IMR-90 (cell line): ENCODE data around the gene LTB4R. TPM values are rescaled to one million over a fixed set of nuclear protein-coding genes. Genes with fewer than 3 reads are reported as not detected.

Experiments
- ATAC-seq: fragments of 200-7000 bp; cut with Tn5 transposase; 2 replicates; pipeline ENCODE4 v1.9.1; 2020; ENCODE audit warnings: low read depth, mild to moderate bottlenecking, moderate library complexity
- BruUV-seq: library from RNA; stranded (reverse); fragments of 400-500 nt; replicated peaks from 2 replicates; lab custom pipeline; 2021; lab: Mats Ljungman, UMichigan
- CTCF ChIA-PET: fragments of 300-600 bp; formaldehyde crosslinking; extraction: SDS; loops from one replicate; lab custom pipeline; 2021; ENCODE audit warnings: antibody characterized with exemption; lab: Yijun Ruan, JAX
- POLR2A ChIA-PET: fragments of 300-600 bp; sonication (Branson Sonifier 250); formaldehyde crosslinking; loops from one replicate; lab custom pipeline; 2022; ENCODE audit warnings: antibody characterized with exemption; ENCODE audit not compliant: unreplicated experiment; lab: Charles Lee
- DNase-seq: peaks from one replicate; pipeline ENCODE4 v3.0.0; 2013
- H2AFZ ChIP-seq: replicated peaks from 2 replicates; pipeline ENCODE3; 2013; ENCODE audit warnings: low read length, mild to moderate bottlenecking; ENCODE audit not compliant: poor library complexity
- H2AK5ac ChIP-seq: 2 replicates; pipeline ENCODE4 v1.6.1; 2013; ENCODE audit warnings: low read depth, low read length, inconsistent platforms
- H2AK9ac ChIP-seq: replicated peaks from 2 replicates; pipeline ENCODE3; 2013; ENCODE audit warnings: mild to moderate bottlenecking, low read depth, low read length, moderate library complexity; ENCODE audit not compliant: poor library complexity
- H2BK120ac ChIP-seq: 2 replicates; pipeline ENCODE4 v1.6.1; 2013; ENCODE audit warnings: low read depth, low read length, inconsistent platforms
- H2BK15ac ChIP-seq: 3 replicates; pipeline ENCODE4 v1.6.1; 2013; ENCODE audit warnings: low read depth, low read length, inconsistent platforms
- H2BK20ac ChIP-seq: 2 replicates; pipeline ENCODE4 v1.6.1; 2013; ENCODE audit warnings: low read depth, mild to moderate bottlenecking, inconsistent platforms, low read length, moderate library complexity
- H2BK5ac ChIP-seq: 2 replicates; pipeline ENCODE4 v1.6.1; 2013; ENCODE audit warnings: mild to moderate bottlenecking, low read depth, low read length, inconsistent platforms; ENCODE audit not compliant: poor library complexity, severe bottlenecking
- H3K14ac ChIP-seq: replicated peaks from 2 replicates; pipeline ENCODE4 v1.6.1; 2013; ENCODE audit warnings: low read depth, low read length, inconsistent platforms
- H3K18ac ChIP-seq: 2 replicates; pipeline ENCODE4 v1.6.1; 2013; ENCODE audit warnings: low read depth, low read length, control low read depth
- H3K23ac ChIP-seq: 2 replicates; pipeline ENCODE4 v1.6.1; 2013; ENCODE audit warnings: low read depth, low read length, inconsistent platforms
- H3K27ac ChIP-seq: 2 replicates; pipeline ENCODE4 v1.5.1; 2013; ENCODE audit warnings: mild to moderate bottlenecking, control low read depth, low read length; ENCODE audit not compliant: insufficient read depth
- H3K27me3 ChIP-seq: 2 replicates; pipeline ENCODE4 v1.6.1; 2013; ENCODE audit warnings: low read length; ENCODE audit not compliant: control insufficient read depth, insufficient read depth
- H3K36me3 ChIP-seq: 2 replicates; pipeline ENCODE4 v1.6.1; 2013; ENCODE audit warnings: low read length, mixed read lengths; ENCODE audit not compliant: control insufficient read depth, insufficient read depth
- H3K4ac ChIP-seq: 2 replicates; pipeline ENCODE4 v1.6.1; 2013; ENCODE audit warnings: low read depth, low read length, inconsistent platforms
- H3K4me1 ChIP-seq: 2 replicates; pipeline ENCODE4 v1.6.1; 2013; ENCODE audit warnings: low read length, mixed read lengths; ENCODE audit not compliant: control insufficient read depth, insufficient read depth
- H3K4me2 ChIP-seq: 2 replicates; pipeline ENCODE4 v1.6.1; 2013; ENCODE audit warnings: low read depth, mild to moderate bottlenecking, control low read depth, low read length, moderate library complexity
- H3K4me3 ChIP-seq: 2 replicates; pipeline ENCODE4 v1.5.1; 2013; ENCODE audit warnings: low read depth, mild to moderate bottlenecking, control low read depth, low read length, moderate library complexity; ENCODE audit not compliant: insufficient read depth
- H3K56ac ChIP-seq: 2 replicates; pipeline ENCODE4 v1.6.1; 2013; ENCODE audit warnings: low read length, inconsistent platforms; ENCODE audit not compliant: insufficient read depth; ENCODE audit errors: extremely low read depth
- H3K79me1 ChIP-seq, 2 experiments: 2 replicates each; pipeline ENCODE4 v1.6.1; 2013; ENCODE audit warnings: low read length in 2 of 2, inconsistent platforms in 1 of 2, low read depth in 1 of 2
- H3K9ac ChIP-seq: 2 replicates; pipeline ENCODE4 v1.6.1; 2013; ENCODE audit warnings: low read depth, low read length, control low read depth
- H3K9me1 ChIP-seq: 2 replicates; pipeline ENCODE4 v1.6.1; 2013; ENCODE audit warnings: low read length, inconsistent platforms; ENCODE audit not compliant: insufficient read depth
- H3K9me3 ChIP-seq: 2 replicates; pipeline ENCODE4 v1.6.1; 2013; ENCODE audit warnings: low read length; ENCODE audit not compliant: control insufficient read depth, insufficient read depth
- H4K20me1 ChIP-seq: 2 replicates; pipeline ENCODE4 v1.6.1; 2013; ENCODE audit warnings: low read length, inconsistent platforms; ENCODE audit not compliant: insufficient read depth
- H4K5ac ChIP-seq: 2 replicates; pipeline ENCODE4 v1.6.1; 2013; ENCODE audit warnings: mild to moderate bottlenecking, low read depth, low read length, control low read depth
- H4K8ac ChIP-seq, 2 experiments: 2 replicates each; pipeline ENCODE4 v1.6.1; 2013; ENCODE audit warnings: low read depth in 2 of 2, low read length in 2 of 2, control low read depth in 1 of 2, inconsistent platforms in 1 of 2
- H4K91ac ChIP-seq: 2 replicates; pipeline ENCODE4 v1.6.1; 2013; ENCODE audit warnings: low read depth, low read length, inconsistent platforms; ENCODE audit not compliant: insufficient read depth
- BHLHE40 ChIP-seq: fragments of 150-350 bp; IDR thresholded peaks from 2 replicates; pipeline ENCODE4 v1.6.1; 2016; ENCODE audit warnings: mild to moderate bottlenecking, low read depth, low read length
- CEBPB ChIP-seq: IDR thresholded peaks from 2 replicates; pipeline ENCODE4 v1.6.1; 2012; ENCODE audit warnings: low read depth, low read length, improper control_type of control experiment
- CHD1 ChIP-seq: IDR thresholded peaks from 2 replicates; pipeline ENCODE4 v1.6.1; 2012; ENCODE audit warnings: low read depth, low read length, improper control_type of control experiment
- ELK1 ChIP-seq: fragments of 150-350 bp; IDR thresholded peaks from 2 replicates; pipeline ENCODE4 v1.6.1; 2016; ENCODE audit warnings: low read depth, mild to moderate bottlenecking, low read length, moderate library complexity, borderline replicate concordance
- MAFK ChIP-seq: IDR thresholded peaks from 2 replicates; pipeline ENCODE4 v1.6.1; 2012; ENCODE audit warnings: low read depth, low read length, improper control_type of control experiment
- MAZ ChIP-seq: IDR thresholded peaks from 2 replicates; pipeline ENCODE4 v1.6.1; 2012; ENCODE audit warnings: low read depth, mild to moderate bottlenecking, low read length, improper control_type of control experiment, moderate library complexity, borderline replicate concordance
- MXI1 ChIP-seq: IDR thresholded peaks from 2 replicates; pipeline ENCODE4 v1.6.1; 2012; ENCODE audit warnings: low read depth, mild to moderate bottlenecking, low read length, moderate library complexity, borderline replicate concordance
- NFE2L2 ChIP-seq: fragments of 150-350 bp; IDR thresholded peaks from 2 replicates; pipeline ENCODE4 v1.6.1; 2016; ENCODE audit warnings: low read depth, mild to moderate bottlenecking, low read length
- POLR2A ChIP-seq: IDR thresholded peaks from 2 replicates; pipeline ENCODE4 v1.6.1; 2012; ENCODE audit warnings: mild to moderate bottlenecking, low read depth, low read length
- RAD21 ChIP-seq: IDR thresholded peaks from 2 replicates; pipeline ENCODE4 v1.6.1; 2012; ENCODE audit warnings: low read length, improper control_type of control experiment
- RCOR1 ChIP-seq: IDR thresholded peaks from 2 replicates; pipeline ENCODE4 v1.6.1; 2012; ENCODE audit warnings: mild to moderate bottlenecking, low read length, improper control_type of control experiment; ENCODE audit not compliant: insufficient replicate concordance
- WGBS, 2 experiments: methylation state at CpG; one replicate each; pipeline versions ENCODE4 v1.1.5 to v1.1.7; 2013; ENCODE audit warnings: missing lambda C conversion rate in 2 of 2; ENCODE audit not compliant: insufficient read length in 1 of 2; ENCODE audit errors: extremely low coverage in 2 of 2; 5-methylcytosine and 5-hydroxymethylcytosine counted together
- dilution Hi-C: fragments of 300-500 bp; cut with HindIII; formaldehyde crosslinking; loops from one replicate; pipeline ENCODE4 v1.14.3; 2018; ENCODE audit warnings: low sequenced_read_pairs; ENCODE audit not compliant: unreplicated experiment
- in situ Hi-C: fragments of 300-500 bp; cut with MboI; formaldehyde crosslinking; loops from 3 replicates; pipeline ENCODE4 v1.14.3; 2019; ENCODE audit warnings: low sequenced_read_pairs, inconsistent platforms, mixed read lengths
- intact Hi-C: fragments of 100-400 bp; cut with micrococcal nuclease; formaldehyde crosslinking; loops from 2 replicates; pipeline ENCODE4 v1.10.0; 2022
- polyA plus RNA-seq, 3 experiments: library from polyadenylated mRNA; depleted of rRNA; stranded (reverse); fragments of >200 nt; gene quantifications; 2 replicates each; pipeline ENCODE4 v1.2.3, GENCODE V29; 2012; ENCODE audit warnings: low replicate concordance in 1 of 3
- total RNA-seq: library from RNA; depleted of rRNA; stranded (reverse); fragments of >200 nt; gene quantifications from 2 replicates; pipeline ENCODE4 v1.2.3, GENCODE V29; 2012
- TF ChIP-seq, protein P1 (sequence below): conservative IDR thresholded peaks from 2 replicates; pipeline ENCODE4 v1.5.1; 2012; ENCODE audit warnings: mild to moderate bottlenecking, low read depth, low read length, improper control_type of control experiment

Gene LTB4R
- total and polyA plus RNA-seq, 2 of the 4 experiments (the other 2 are of a cell fraction) = 0.18 to 2.3 TPM

- H2BK20ac ChIP-seq = peak overlapping the region; percentile 8; the same call in 1 of the 2 replicates
- 0 out of 2 replicates have a peak overlapping the region, but pooled peaks have one; percentile 13 for H3K27ac ChIP-seq
- no peak overlapping the region for H3K23ac ChIP-seq
- H3K4me3 ChIP-seq = no peak overlapping the region
- H4K91ac ChIP-seq = 0 out of 2 replicates have a peak overlapping the region, but pooled peaks have one; percentile 34
- 0 out of 2 replicates have a peak overlapping the region, but pooled peaks have one; percentile 16 for H3K14ac ChIP-seq
- H3K4me1 ChIP-seq = peaks cover 9% of the 10 kb centered on the region
- no peak overlapping the region for H3K4me2 ChIP-seq
- H3K9ac ChIP-seq = no peak overlapping the region
- peak overlapping the region; percentile 73 for H2AFZ ChIP-seq
- peaks cover 17 to 44% of the 10 kb centered on the region in 2 experiments for H3K79me1 ChIP-seq
- dilution Hi-C loops (no loop called here), intact Hi-C loops (loop anchor here (1.0 to 10.0 kb wide), 7 partner anchors 25 to 312 kb away; partner anchors contain the start of genes DHRS4L2, MDP1, PSME2 and RABGGTA), in situ Hi-C loops (loop anchor here (5.0 kb wide), 1 partner anchor 54 kb away; the partner anchor contains the start of gene TINF2)
- H4K20me1 ChIP-seq = no peaks in the 10 kb centered on the region
- DNase-seq (peak; percentile 97), ATAC-seq (peak; percentile 74)
- H3K36me3 ChIP-seq = peaks cover 13% of the 10 kb centered on the region
- CTCF ChIA-PET = interaction anchor here (0.8 to 3.0 kb wide), 7 partner anchors 10 to 181 kb away, joined by 3 to 23 read pairs (median 4); partner anchors contain the start of genes CIDEB, LTB4R2 and TINF2
- H3K9me1 ChIP-seq = no peaks in the 10 kb centered on the region
- H2BK15ac ChIP-seq = peak overlapping the region; percentile 16; the same call in 1 of the 3 replicates
- no peak overlapping the region for H3K56ac ChIP-seq
- peak overlapping the region; percentile 64 for H3K4ac ChIP-seq
- peak overlapping the region; percentile 19; the same call in 1 of the 2 replicates for H4K5ac ChIP-seq
- BruUV-seq = no TSS peak
- H2AK9ac ChIP-seq = peak overlapping the region; percentile 59
- no peak overlapping the region for H3K18ac ChIP-seq
- H3K9me3 ChIP-seq = no peaks in the 10 kb centered on the region
- 71% methylated on average over 4 of the region's 12 CpGs; no CpG with 5 or more reads in 1 of the 2 experiments for WGBS, 2 experiments
- H4K8ac ChIP-seq = peak overlapping the region in 1 of 2 experiments; percentile 20; a peak in 3 of 4 replicates
- H2AK5ac ChIP-seq = peak overlapping the region; percentile 67; the same call in 1 of the 2 replicates
- no peaks in the 10 kb centered on the region for H3K27me3 ChIP-seq
- peak overlapping the region; percentile 8; the same call in 1 of the 2 replicates for H2BK120ac ChIP-seq
- POLR2A ChIA-PET = interaction anchor here (1.9 kb wide), 1 partner anchor 54 kb away, joined by 6 read pairs; the partner anchor contains the start of gene TINF2
- H2BK5ac ChIP-seq = peak overlapping the region; percentile 11
- TF ChIP-seq, protein P1, sequence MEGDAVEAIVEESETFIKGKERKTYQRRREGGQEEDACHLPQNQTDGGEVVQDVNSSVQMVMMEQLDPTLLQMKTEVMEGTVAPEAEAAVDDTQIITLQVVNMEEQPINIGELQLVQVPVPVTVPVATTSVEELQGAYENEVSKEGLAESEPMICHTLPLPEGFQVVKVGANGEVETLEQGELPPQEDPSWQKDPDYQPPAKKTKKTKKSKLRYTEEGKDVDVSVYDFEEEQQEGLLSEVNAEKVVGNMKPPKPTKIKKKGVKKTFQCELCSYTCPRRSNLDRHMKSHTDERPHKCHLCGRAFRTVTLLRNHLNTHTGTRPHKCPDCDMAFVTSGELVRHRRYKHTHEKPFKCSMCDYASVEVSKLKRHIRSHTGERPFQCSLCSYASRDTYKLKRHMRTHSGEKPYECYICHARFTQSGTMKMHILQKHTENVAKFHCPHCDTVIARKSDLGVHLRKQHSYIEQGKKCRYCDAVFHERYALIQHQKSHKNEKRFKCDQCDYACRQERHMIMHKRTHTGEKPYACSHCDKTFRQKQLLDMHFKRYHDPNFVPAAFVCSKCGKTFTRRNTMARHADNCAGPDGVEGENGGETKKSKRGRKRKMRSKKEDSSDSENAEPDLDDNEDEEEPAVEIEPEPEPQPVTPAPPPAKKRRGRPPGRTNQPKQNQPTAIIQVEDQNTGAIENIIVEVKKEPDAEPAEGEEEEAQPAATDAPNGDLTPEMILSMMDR = peak; percentile 90
- TF ChIP-seq BHLHE40 (peak; percentile 67; the same call in 1 of the 2 replicates), RCOR1 (no peak), MAZ (peak; percentile 58; the same call in 1 of the 2 replicates), MXI1 (peak; percentile 81), MAFK (no peak), CEBPB (no peak; the same call in 1 of the 2 replicates), POLR2A (peak; percentile 56; the same call in 1 of the 2 replicates), ELK1 (no peak), NFE2L2 (no peak), CHD1 (no peak), RAD21 (peak; percentile 93)
Measured at GRCh38 chr14:24296341-24297157, 14.8 kb upstream of the LTB4R start.
